Measurements from ENCODE around the gene FOXF2. TPM values are rescaled to one million over a fixed set of nuclear protein-coding genes. Genes with fewer than 3 reads are reported as not detected.

The FOXF2 gene
- total RNA-seq, 1 donor from 2014 or later, result not detected

DNA sequence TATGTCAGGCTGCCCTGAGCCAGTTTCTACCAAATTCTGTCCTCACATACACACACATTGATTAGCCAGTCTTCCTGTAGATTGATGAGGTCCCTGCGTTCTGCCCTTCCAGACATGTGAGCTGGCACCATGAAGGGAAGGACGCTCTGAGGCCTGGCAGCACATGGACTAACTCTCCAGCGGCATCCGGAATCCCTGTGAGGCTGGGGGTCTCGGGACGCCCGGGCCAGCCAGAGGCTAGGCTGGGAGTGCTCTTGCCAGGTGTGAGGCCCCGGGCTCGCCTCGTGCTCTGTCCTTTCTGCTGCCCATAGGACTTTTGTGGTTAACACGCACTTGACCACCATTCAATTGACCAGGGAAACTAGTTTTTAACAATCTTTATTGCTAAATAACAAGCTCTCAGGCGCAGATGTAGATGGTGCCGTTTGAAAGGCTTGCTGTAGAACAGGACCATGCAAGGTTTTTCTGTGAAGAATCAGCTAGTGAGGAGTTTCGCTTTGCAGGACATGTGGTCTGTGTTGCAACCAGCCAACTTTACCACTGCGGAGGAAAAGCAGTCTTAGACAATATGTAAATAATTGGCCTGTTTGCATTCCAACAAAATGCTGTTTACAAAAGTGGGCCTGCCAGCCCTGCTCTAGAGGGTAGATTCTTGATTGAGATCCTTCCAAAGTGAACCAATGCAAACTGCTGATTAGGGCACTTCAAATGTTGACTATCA is 29.3 kb downstream of the FOXF2 start:
- H3K4me1 Mint-ChIP-seq, result no peaks in the 10 kb centered on the region
- no peak overlapping the region for H3K27ac Mint-ChIP-seq (ENCODE audit: unreplicated experiment)
- H3K27me3 Mint-ChIP-seq (ENCODE audit: low read depth), result peaks cover 5% of the 10 kb centered on the region
- no peak for TF ChIP-seq CTCF (conservative IDR thresholded peaks at IDR 0.05)
- no peak for DNase-seq (ENCODE audit: low read depth, low spot score)
- no peaks in the 10 kb centered on the region for H3K36me3 Mint-ChIP-seq (ENCODE audit: low read depth)
- peaks cover 6% of the 10 kb centered on the region for H3K9me3 Mint-ChIP-seq
- H3K4me3 Mint-ChIP-seq, result no peak overlapping the region

- no peak for DNase-seq (ENCODE audit: low read depth, low spot score)
- no peak overlapping the region for H3K4me3 Mint-ChIP-seq
Observed at GRCh38 chr6:1420382-1420781, 31.0 kb downstream of the FOXF2 start.

DNA sequence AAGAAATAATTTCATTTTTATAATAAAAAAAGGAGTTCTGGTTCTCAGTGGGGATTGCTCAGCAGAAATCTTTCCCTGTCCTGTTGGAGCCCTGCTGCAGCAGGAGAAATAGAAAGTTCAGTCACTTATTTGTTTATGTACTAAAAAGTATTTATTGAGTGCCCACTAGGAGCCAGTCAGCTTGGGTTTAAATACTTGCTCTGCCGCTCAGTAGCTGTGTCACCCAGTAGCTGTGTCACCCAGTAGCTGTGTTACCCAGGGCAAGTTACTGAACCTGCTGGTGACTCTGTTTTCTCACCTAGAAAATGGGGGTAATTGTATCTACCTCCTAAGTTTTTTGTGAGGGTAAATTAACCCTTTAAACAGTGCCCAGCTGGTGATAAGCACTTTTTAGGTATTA is 32.9 kb downstream of the FOXF2 start:
- no peak for DNase-seq (ENCODE audit: low read depth, low spot score)
- Mint-ChIP-seq H3K4me1 (no peaks in the 10 kb centered on the region), H3K9me3 (peaks cover 6% of the 10 kb centered on the region), H3K36me3 (ENCODE audit: low read depth) (no peaks in the 10 kb centered on the region), H3K27me3 (ENCODE audit: low read depth) (peaks cover 21% of the 10 kb centered on the region), H3K27ac (ENCODE audit: unreplicated experiment) (no peak overlapping the region), H3K4me3 (no peak overlapping the region)
- TF ChIP-seq CTCF (conservative IDR thresholded peaks at IDR 0.05), result no peak

More at GRCh38 chr6:1420382-1420781, 31.0 kb downstream of the FOXF2 start:
- H3K9me3 Mint-ChIP-seq, result peaks cover 6% of the 10 kb centered on the region
- no peaks in the 10 kb centered on the region for H3K36me3 Mint-ChIP-seq (ENCODE audit: low read depth)
- H3K27ac Mint-ChIP-seq (ENCODE audit: unreplicated experiment), result no peak overlapping the region
- H3K27me3 Mint-ChIP-seq (ENCODE audit: low read depth), result peaks cover 6% of the 10 kb centered on the region
- TF ChIP-seq CTCF (conservative IDR thresholded peaks at IDR 0.05), result no peak
- no peaks in the 10 kb centered on the region for H3K4me1 Mint-ChIP-seq

GRCh38 chr6:1423578-1423977 is 34.2 kb downstream of the FOXF2 start:
- Mint-ChIP-seq H3K27ac (ENCODE audit: unreplicated experiment) (no peak overlapping the region), H3K36me3 (ENCODE audit: low read depth) (no peaks in the 10 kb centered on the region), H3K4me1 (no peaks in the 10 kb centered on the region), H3K27me3 (ENCODE audit: low read depth) (peaks cover 21% of the 10 kb centered on the region), H3K9me3 (peaks cover 6% of the 10 kb centered on the region), H3K4me3 (no peak overlapping the region)
- no peak for DNase-seq (ENCODE audit: low read depth, low spot score)
- TF ChIP-seq CTCF (conservative IDR thresholded peaks at IDR 0.05), result no peak

DNA sequence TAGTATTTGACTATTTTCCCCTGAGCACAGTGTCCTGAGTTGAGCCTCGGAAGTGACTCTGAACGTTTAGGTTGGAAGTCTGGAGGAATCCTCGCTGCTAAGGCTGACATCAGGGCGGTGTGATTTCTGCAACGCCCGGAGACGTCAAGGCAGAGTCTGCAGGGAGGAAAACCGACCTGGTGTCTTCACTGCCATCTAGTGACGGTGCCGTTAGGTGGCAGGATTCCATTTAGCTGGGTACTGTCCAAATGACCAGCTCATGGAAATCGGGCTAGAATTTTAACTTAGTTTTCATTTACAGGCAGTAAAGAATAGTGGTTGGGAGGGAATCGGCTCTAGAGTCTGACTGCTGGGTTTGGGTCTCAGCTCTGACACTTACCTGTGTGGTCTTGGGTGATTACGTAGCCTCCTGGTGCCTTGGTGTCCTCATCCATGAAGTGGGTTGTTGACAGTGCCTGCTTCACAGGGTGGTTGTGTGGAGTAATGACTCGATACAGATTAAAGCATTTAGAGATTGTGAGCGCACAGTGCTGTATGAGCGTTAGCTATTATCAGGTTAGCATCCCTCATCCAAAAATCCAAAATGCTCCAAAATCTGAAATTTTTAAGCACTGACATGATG is 35.0 kb downstream of the FOXF2 start:
- Mint-ChIP-seq H3K36me3 (ENCODE audit: low read depth) (no peaks in the 10 kb centered on the region), H3K27me3 (ENCODE audit: low read depth) (peaks cover 21% of the 10 kb centered on the region), H3K4me3 (no peak overlapping the region), H3K4me1 (no peaks in the 10 kb centered on the region), H3K27ac (ENCODE audit: unreplicated experiment) (no peak overlapping the region), H3K9me3 (peaks cover 6% of the 10 kb centered on the region)
- peak; percentile 68 for TF ChIP-seq CTCF (conservative IDR thresholded peaks at IDR 0.05)
- DNase-seq (ENCODE audit: low read depth, low spot score), result peak; percentile 31

Measured in neural crest cell (in vitro differentiated cells).